GM19023 (cell line): Measurements from ENCODE around the gene RAB29.

ENCODE experiments used
- ATAC-seq: cut with Tn5 transposase; IDR thresholded peaks from one replicate; pipeline ENCODE4 v1.9.1; 2021; ENCODE audit warnings: mild to moderate bottlenecking, moderate library complexity; ENCODE audit not compliant: unreplicated experiment

Gene RAB29

GRCh38 chr1:205797168-205797567, 21.9 kb upstream of the RAB29 start:
- no peak for ATAC-seq

DNA sequence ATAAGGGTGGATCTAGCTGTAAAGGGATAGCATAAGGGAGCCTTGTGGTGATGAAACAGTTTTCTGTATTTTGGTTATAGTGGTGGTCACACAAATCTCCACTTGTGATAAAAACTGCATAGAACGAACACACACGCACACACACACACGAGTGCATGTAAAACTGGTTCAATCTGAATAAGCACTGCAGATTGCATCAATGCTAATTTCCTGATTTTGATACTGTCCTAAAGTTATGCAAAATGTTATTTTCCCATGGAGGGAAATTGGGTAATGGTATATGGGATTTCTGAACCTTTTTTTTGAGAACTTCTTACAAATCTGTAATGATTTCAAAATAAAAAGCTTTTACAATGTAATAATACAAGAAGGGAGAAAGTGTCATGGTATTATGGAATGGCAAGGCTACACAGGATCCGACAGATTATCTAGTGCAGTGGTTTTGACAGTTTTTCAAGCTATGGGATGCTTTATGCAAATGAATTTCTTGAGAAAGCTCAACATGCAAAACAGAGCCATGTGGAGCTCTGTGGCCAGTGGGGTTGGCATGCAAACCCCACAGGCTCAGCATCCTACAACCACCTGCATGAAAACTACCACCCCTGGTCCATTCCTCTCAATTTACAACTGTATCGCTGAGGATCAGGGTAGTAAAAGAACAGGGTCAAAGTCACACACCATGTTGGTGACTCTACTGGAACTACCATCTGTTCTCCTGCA, 18.9 kb upstream of the RAB29 start:
- ATAC-seq, result no peak

DNA sequence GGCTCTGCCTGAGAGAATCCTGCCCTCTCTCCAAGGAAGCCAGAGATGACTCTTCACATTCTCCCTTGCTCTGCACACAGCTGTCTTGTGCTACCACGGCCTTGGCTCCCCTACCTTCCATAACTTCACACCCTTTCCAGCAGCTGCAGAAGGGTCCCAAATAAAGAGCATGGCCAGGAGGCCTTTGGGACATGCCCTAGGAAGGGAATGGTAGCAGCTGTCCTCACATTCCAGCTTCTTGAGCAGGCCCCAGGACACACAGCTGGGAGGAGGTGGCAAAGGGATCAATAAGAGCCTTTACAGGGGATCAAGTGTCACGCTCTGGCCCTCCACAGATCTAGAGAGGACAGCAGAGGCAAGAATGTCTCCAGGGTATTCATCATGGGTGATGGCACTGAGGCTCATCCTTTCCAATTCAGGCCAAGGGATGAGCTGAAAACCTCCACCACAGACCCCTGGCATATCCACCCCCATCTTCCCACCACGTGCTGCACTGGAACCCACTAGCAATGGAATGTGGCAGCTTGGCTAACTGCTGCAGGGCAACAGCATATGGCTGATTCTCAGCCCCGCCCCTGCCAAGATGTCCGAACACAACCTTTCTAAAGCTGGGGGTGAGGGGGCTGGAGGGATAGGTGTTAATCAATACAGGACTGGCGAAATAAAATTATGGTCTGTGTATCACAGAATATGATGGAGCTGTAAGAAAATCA, 17.8 kb upstream of the RAB29 start:
- no peak for ATAC-seq

GRCh38 chr1:205792481-205792881, 17.2 kb upstream of the RAB29 start:
- ATAC-seq, result no peak

DNA sequence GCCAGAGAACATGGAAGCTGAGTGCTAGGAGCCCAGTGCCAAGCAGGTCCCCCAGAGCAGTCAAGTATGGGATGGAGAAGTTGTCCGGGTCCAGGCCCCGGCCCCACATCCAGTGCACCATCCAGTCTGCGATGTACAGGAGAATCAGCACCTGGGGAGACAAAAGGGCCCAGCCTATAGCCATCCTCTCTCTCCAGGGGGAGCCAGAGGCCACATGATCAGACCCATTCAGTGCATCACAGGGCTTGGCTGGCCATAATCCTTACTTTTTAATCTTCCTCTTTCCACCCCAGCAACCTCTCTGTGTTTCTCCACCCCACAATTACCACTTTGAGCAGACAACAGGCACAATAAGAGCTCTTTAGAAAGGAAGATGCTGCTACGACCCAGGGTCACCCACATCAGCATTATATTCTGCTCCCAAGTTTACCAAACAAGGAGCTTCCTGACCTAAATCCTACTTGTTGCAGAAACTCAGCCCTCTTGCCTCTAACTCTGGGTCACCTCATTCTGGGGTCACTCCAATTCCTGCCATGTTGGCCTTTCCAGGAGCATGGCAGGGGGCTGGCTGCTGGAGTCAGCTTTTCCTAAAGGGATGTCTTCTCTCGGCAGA, 16.4 kb upstream of the RAB29 start:
- ATAC-seq, result no peak

DNA sequence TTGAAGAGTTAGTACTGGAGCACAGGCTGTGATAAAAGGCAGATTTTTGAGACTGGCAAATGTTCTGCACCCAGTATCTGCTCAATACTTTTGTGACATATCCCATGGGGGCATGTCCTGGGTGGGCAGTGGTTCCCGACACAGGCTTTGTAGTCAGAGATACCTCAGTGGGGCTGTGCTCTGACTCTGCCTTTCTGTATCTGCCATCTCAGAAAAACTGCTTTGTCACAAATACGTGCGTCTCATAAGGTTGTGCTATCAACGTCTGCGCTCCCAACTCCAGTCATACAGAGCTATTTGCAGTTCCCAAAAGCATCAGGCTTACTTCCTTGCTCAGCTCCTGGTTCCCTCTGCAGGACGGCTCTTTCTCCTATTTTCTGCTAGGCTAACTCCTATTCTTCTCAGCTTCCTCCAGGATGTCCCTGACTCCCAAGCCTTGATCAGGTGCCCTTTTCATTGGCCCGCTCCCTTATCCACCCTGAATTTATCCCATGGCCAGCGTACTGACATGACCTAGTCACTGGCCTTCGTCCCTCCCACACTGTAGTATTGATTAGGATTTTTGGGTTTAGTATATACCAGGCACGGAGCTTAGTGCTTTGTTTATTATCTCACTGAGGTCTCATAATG, 12.1 kb upstream of the RAB29 start:
- ATAC-seq, result no peak

DNA sequence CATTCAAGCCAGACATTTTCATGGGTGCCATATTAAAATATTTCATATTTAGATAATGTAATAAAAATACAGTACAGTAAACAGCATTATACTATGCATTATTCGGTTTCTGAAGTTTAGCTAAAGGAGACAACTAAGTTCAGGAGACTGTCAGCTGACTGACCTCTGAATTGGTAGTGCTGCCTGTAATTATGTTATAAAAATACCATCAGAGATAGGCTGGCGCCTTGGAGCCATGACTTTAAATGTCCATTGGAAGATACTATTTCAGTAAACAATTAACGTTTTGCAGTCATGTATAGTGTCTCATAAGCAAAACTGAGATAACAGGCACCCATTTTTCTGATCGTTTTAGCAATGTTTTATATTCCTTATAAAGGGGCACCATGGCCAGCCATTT, 11.3 kb upstream of the RAB29 start:
- no peak for ATAC-seq

GRCh38 chr1:205785446-205785845, 10.2 kb upstream of the RAB29 start:
- no peak for ATAC-seq

- ATAC-seq, result no peak
Observed at GRCh38 chr1:205783904-205784303, 8.6 kb upstream of the RAB29 start.

DNA sequence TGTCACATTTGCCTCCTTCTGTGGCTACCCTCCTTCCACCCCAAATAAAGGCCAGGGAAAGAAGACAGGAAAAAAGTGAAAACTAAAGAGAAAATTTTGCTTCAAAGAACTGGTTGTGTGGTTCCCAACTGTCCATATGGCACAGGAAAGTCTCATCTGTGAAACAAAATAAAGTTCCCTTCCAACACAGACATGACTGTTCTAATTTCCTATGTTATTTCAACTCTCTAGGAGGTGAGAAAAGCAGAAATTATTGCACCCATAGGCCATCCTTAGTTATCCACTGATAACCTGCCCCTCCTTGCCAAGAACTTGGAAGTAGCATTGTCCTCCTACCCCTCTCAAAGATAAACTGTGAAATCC, 8.1 kb upstream of the RAB29 start:
- no peak for ATAC-seq

DNA sequence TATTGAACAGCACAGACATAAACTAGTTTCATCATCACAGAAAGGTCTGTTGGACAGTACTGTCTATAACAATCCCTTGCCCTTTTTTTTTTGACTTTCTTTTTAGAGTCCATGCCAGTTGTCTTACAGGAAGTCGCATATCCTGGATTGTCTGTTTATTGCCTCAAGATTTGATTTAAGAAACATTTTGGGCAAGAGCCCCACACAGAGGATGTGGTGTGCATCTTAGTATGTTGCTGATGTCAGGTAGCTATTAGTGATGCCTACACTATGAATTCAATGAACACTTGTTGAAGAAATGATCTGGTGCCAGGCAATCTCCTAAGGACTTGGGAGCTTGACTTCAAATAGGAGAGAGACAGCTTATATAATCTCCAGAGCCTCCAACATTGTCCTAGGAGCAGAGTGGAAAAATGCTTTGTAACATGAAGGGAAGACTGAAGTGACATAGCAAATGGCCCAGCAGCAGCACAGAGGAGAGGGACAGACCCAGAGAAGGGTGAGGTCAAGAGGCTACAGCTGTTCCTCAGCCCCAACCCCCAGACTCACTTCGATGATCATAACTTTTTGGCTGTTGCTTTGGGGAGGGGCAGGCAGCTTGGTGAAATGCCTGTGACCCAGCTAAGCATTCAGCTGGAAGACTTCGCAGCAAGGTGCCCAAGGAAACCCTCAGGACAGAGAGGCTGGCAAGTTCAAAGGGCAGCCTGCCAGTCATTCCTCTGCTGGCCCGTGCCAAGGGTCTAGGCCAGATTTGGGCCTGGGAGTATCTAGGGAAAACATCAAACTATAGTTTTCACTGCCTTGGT, 7.5 kb upstream of the RAB29 start:
- no peak for ATAC-seq

GRCh38 chr1:205780335-205780734, 5.1 kb upstream of the RAB29 start:
- ATAC-seq, result no peak

DNA sequence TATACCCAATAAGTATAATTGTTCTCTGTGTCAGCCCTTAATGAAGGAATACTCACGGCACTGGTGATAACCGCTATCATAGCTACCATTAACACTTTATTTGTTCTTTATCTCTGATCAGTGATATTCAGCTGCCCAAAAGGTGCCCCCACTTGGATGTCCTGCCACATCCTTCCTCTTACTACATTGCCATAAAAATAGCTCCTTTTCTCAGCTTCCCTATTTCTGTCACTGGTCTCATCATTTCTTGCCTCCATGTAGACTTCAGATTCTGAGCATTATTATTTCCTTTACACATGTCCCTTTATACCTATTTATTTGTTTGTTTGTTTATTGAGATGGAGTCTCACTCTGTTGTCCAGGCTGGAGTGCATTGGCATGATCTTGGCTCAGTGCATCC, 2.7 kb upstream of the RAB29 start:
- ATAC-seq, result no peak

GRCh38 chr1:205775717-205776056, 405 bp upstream of the RAB29 start:
- ATAC-seq, result no peak

DNA sequence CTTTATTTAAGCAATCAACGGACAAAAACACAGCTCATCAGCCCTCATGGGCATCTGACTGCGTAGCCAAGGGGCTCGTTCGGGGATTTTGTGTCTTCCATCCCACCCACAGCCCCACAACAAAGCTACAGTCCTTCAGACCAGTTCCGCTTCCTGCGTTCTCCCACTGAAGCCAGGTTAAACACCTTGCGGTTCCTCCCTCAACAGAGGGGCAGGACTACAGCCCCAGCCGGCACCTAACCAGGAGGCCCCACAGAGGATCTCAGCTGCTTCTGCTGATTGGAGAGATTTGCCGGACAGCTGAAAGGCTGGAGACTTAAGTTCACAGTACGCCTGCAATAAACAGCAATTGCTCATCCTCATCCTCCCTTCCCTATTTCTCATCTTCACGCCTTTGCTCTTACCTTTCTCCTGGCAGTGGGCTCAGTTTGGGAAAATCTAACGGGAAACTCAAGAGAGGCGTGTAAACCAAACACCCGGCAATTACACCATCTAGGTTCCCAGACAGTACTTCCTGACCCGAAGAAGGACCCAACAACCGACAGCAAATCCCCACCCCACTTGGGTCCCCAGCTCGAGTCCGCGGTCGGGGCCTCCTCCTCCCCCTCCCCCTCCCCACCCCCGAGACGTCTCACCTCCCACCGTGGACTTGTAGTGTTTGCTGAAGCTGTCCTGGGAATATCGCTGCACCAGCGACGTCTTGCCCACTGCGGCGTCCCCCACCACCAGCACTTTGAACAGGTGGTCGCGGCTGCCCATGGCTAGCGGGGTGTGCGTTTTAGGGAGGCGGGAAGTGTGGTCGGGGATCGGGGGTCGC, 876 bp downstream of the RAB29 start:
- peak; percentile 34 for ATAC-seq

- ATAC-seq, result no peak
Observed at GRCh38 chr1:205772607-205773032, 2.7 kb downstream of the RAB29 start.

DNA sequence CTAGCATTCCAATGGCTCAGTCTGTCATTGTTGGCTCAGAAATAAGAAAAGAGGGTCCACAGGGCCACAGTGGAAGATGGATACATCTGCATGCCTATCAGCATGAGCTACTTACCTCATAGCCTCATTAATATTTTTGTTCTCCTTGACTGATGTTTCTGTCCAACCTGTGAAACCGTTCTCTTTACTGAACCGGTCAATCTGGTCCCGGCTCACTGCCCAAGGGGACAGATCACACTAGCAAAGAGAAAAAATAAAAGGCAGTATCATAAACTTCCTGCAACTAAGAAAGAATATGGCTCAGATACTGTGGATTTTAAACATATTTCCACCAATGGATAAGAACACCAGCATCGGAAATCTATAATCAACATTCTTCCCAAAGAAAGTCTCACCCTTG, 4.7 kb downstream of the RAB29 start:
- no peak for ATAC-seq

DNA sequence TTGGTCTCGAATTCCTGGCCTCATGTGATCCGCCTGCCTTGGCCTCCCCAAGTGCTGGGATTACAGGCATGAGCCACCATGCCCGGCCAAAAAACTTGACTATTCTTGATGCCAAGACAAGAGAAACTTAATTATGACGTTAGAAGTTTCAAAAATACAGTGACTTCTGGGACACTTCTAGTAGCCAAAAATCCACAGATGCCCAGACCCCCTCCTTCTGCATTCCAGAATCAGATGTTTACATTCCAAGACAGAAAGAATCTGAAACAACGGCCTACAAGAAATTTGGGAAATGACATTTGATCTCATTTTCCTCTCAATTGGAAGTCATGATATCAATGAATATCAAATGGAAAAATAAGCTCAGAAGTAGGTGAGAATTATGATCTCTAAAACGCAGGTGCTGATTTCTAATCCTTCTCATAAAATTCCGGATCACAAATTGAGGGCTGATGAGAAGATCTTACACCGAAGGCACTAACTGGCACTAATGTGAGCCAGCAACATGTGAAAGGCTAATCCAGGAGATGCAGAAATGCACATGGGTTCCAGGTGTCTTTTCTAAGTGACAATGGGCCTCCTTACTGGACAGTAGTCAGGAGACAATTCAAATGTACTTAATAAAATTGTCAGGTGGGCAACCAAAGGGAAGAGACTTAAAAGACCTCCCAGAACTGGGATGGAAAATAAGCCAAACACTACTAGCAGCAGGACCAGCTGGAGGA, 5.5 kb downstream of the RAB29 start:
- ATAC-seq, result no peak

DNA sequence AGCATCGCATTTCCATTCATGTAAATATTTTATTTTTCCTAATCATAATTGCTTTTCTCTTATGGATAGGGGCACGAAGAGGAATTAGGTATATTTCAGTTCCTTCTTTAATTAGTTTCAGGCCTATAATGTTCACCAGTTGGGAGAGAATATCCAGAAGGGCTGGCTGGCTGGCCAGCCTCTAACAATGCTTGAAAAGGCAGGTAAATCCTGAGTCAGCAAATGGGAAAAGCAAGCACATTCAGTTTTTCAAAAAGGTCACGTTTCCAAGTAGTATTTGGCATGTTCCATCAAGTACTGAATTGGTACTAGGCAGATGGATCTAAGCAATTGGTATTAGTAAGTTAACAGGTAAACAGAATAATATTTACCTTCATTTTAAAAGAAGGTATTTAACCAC, 8.0 kb downstream of the RAB29 start:
- ATAC-seq, result no peak

GRCh38 chr1:205766570-205766969, 8.7 kb downstream of the RAB29 start:
- ATAC-seq, result no peak
